Measurements from ENCODE around the gene PTPN7.

- TF ChIP-seq, protein P1, sequence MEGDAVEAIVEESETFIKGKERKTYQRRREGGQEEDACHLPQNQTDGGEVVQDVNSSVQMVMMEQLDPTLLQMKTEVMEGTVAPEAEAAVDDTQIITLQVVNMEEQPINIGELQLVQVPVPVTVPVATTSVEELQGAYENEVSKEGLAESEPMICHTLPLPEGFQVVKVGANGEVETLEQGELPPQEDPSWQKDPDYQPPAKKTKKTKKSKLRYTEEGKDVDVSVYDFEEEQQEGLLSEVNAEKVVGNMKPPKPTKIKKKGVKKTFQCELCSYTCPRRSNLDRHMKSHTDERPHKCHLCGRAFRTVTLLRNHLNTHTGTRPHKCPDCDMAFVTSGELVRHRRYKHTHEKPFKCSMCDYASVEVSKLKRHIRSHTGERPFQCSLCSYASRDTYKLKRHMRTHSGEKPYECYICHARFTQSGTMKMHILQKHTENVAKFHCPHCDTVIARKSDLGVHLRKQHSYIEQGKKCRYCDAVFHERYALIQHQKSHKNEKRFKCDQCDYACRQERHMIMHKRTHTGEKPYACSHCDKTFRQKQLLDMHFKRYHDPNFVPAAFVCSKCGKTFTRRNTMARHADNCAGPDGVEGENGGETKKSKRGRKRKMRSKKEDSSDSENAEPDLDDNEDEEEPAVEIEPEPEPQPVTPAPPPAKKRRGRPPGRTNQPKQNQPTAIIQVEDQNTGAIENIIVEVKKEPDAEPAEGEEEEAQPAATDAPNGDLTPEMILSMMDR (IDR thresholded peaks at IDR 0.05): no peak
- TF ChIP-seq CBX2 (IDR thresholded peaks at IDR 0.05; ENCODE audit: borderline replicate concordance, low read depth) (no peak), POLR2A (IDR thresholded peaks at IDR 0.05; ENCODE audit: low read length) (no peak), POLR2AphosphoS2 (conservative IDR thresholded peaks at IDR 0.05; ENCODE audit: low read length) (no peak), CHD4 (IDR thresholded peaks at IDR 0.05; ENCODE audit: borderline replicate concordance) (no peak), SMC3 (IDR thresholded peaks at IDR 0.05) (no peak), CEBPB (IDR thresholded peaks at IDR 0.05) (no peak)
These were observed 37.4 kb upstream of the PTPN7 start for GRCh38 chr1:202197653-202198365.
